Astrocyte (in vitro differentiated cells and primary cell): Measurements from ENCODE around the gene SCNN1G. TPM values are rescaled to one million over a fixed set of nuclear protein-coding genes. Genes with fewer than 3 reads are reported as not detected.
"Not testable (repeated sequence)": the region's sequence is repeated elsewhere in the genome, so short reads cannot be mapped to it uniquely, and the experiment has no call there.

Source experiments
- DNase-seq: peaks from one replicate; pipeline ENCODE4 v3.0.0-alpha.2; 2010; ENCODE audit warnings: low read depth
- FAIRE-seq: peaks from 2 replicates; lab custom pipeline; 2011; peaks lifted over from hg19 to GRCh38; lab: Jason Lieb, UNC
- H2AFZ ChIP-seq: 2 replicates; pipeline ENCODE4 v1.6.0; 2012; ENCODE audit warnings: low read depth, low read length, inconsistent platforms
- H3K27ac ChIP-seq: 2 replicates; pipeline ENCODE4 v1.5.1; 2011; ENCODE audit warnings: low read depth, low read length, inconsistent platforms
- H3K27me3 ChIP-seq: 2 replicates; pipeline ENCODE4 v1.6.0; 2011; ENCODE audit warnings: low read length, inconsistent platforms; ENCODE audit not compliant: insufficient read depth
- H3K36me3 ChIP-seq: 2 replicates; pipeline ENCODE4 v1.5.1; 2011; ENCODE audit warnings: low read length, inconsistent platforms; ENCODE audit not compliant: insufficient read depth
- H3K4me1 ChIP-seq: 2 replicates; pipeline ENCODE4 v1.5.1; 2011; ENCODE audit warnings: low read length, inconsistent platforms; ENCODE audit not compliant: insufficient read depth
- H3K4me2 ChIP-seq: 2 replicates; pipeline ENCODE4 v1.6.0; 2012; ENCODE audit warnings: low read length, inconsistent platforms
- H3K4me3 ChIP-seq: 2 replicates; pipeline ENCODE4 v1.5.1; 2011; ENCODE audit warnings: low read depth, mild to moderate bottlenecking, low read length, inconsistent platforms; ENCODE audit not compliant: insufficient read depth
- H3K79me2 ChIP-seq: 2 replicates; pipeline ENCODE4 v1.6.0; 2012; ENCODE audit warnings: mild to moderate bottlenecking, low read length, inconsistent platforms; ENCODE audit not compliant: insufficient read depth
- H3K9ac ChIP-seq: 2 replicates; pipeline ENCODE4 v1.6.0; 2012; ENCODE audit warnings: mild to moderate bottlenecking, low read length, inconsistent platforms
- H3K9me3 ChIP-seq: 2 replicates; pipeline ENCODE4 v1.5.1; 2012; ENCODE audit warnings: low read depth, mild to moderate bottlenecking, low read length, inconsistent platforms; ENCODE audit not compliant: insufficient read depth
- H4K20me1 ChIP-seq: 2 replicates; pipeline ENCODE4 v1.6.0; 2012; ENCODE audit warnings: low read length, inconsistent platforms; ENCODE audit not compliant: insufficient read depth
- H3K27ac Mint-ChIP-seq: one replicate; pipeline ENCODE4 v1.8.0; 2021; ENCODE audit warnings: mild to moderate bottlenecking, mixed read lengths; ENCODE audit not compliant: unreplicated experiment
- H3K27me3 Mint-ChIP-seq: one replicate; pipeline ENCODE4 v1.8.0; 2021; ENCODE audit warnings: low read depth, mixed read lengths; ENCODE audit not compliant: unreplicated experiment
- H3K36me3 Mint-ChIP-seq: one replicate; pipeline ENCODE4 v1.8.0; 2021; ENCODE audit warnings: low read depth, mixed read lengths; ENCODE audit not compliant: unreplicated experiment
- H3K4me1 Mint-ChIP-seq: one replicate; pipeline ENCODE4 v1.8.0; 2021; ENCODE audit warnings: low read depth, mixed read lengths; ENCODE audit not compliant: unreplicated experiment
- H3K4me3 Mint-ChIP-seq: one replicate; pipeline ENCODE4 v1.8.0; 2021; ENCODE audit warnings: mild to moderate bottlenecking, moderate library complexity, mixed read lengths; ENCODE audit not compliant: unreplicated experiment
- H3K9me3 Mint-ChIP-seq: one replicate; pipeline ENCODE4 v1.8.0; 2021; ENCODE audit warnings: mild to moderate bottlenecking, mixed read lengths; ENCODE audit not compliant: unreplicated experiment
- CTCF ChIP-seq: IDR thresholded peaks from 2 replicates; pipeline ENCODE4 v1.5.1; 2011; ENCODE audit warnings: low read depth, mild to moderate bottlenecking, inconsistent platforms, low read length, moderate library complexity; ENCODE audit not compliant: insufficient read depth
- EZH2 ChIP-seq: IDR thresholded peaks from 2 replicates; pipeline ENCODE4 v1.6.1; 2012; ENCODE audit warnings: mild to moderate bottlenecking, low read length, inconsistent platforms; ENCODE audit not compliant: insufficient read depth
- total RNA-seq: library from RNA; stranded (reverse); gene quantifications from 2 replicates; pipeline ENCODE4 v1.2.1, GENCODE V29; 2021

Gene SCNN1G
- total RNA-seq, 1 donor from 2014 or later: not detected

GRCh38 chr16:23141959-23142740 is 40.4 kb upstream of the SCNN1G start:
- Histone ChIP-seq H3K27me3 (no peaks in the 10 kb centered on the region), H3K36me3 (no peaks in the 10 kb centered on the region), H3K27ac (no peak overlapping the region), H3K9me3 (no peaks in the 10 kb centered on the region), H4K20me1 (peaks cover 59% of the 10 kb centered on the region), H2AFZ (no peak overlapping the region), H3K4me1 (peaks cover 16% of the 10 kb centered on the region), H3K4me3 (no peak overlapping the region), H3K79me2 (peaks cover 93% of the 10 kb centered on the region), H3K4me2 (no peak overlapping the region), H3K9ac (no peak overlapping the region)
- Mint-ChIP-seq H3K9me3 (peaks cover 13% of the 10 kb centered on the region), H3K27ac (no peak overlapping the region), H3K4me3 (no peak overlapping the region), H3K4me1 (peaks cover 12% of the 10 kb centered on the region), H3K27me3 (no peaks in the 10 kb centered on the region), H3K36me3 (peaks cover 3% of the 10 kb centered on the region)
- FAIRE-seq (no peak), DNase-seq (no peak)
- TF ChIP-seq CTCF: no peak
- TF ChIP-seq EZH2: no peak

DNA sequence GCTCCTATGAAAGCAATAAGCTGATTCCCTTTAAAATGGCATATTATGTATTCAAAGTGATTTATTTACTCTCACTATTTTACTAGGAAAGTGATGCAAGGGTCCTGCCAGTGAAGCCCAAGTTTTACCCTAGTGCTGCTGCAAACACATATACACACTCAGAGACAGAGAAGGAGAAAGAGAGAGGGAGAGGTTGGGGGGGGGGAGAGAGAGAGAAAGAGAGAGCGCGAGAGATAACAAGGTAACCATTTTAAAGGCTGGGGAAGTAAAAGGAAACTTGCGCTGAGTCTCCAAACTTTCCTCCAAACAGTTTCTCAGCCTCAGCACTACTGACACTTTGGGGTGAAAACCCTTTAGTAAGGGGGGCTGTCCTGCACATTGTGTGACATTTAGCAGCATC is 39.2 kb upstream of the SCNN1G start:
- peaks cover 6% of the 10 kb centered on the region for H3K9me3 Mint-ChIP-seq
- Histone ChIP-seq H4K20me1 (peaks cover 63% of the 10 kb centered on the region), H3K9ac (no peak overlapping the region), H3K4me3 (no peak overlapping the region), H3K27ac (no peak overlapping the region), H3K4me2 (no peak overlapping the region), H3K79me2 (peaks cover 94% of the 10 kb centered on the region), H2AFZ (no peak overlapping the region), H3K36me3 (no peaks in the 10 kb centered on the region), H3K9me3 (no peaks in the 10 kb centered on the region), H3K4me1 (peaks cover 23% of the 10 kb centered on the region), H3K27me3 (no peaks in the 10 kb centered on the region)
- peaks cover 3% of the 10 kb centered on the region for H3K36me3 Mint-ChIP-seq
- H3K4me3 Mint-ChIP-seq: no peak overlapping the region
- FAIRE-seq: no peak
- no peak overlapping the region for H3K27ac Mint-ChIP-seq
- TF ChIP-seq EZH2: no peak
- no peak for TF ChIP-seq CTCF
- no peaks in the 10 kb centered on the region for H3K27me3 Mint-ChIP-seq
- peaks cover 15% of the 10 kb centered on the region for H3K4me1 Mint-ChIP-seq
- no peak for DNase-seq

GRCh38 chr16:23144393-23144792 is 38.2 kb upstream of the SCNN1G start:
- H3K4me3 Mint-ChIP-seq, H3K27me3 Mint-ChIP-seq, H3K9ac ChIP-seq, H3K9me3 ChIP-seq, H3K27ac Mint-ChIP-seq, H3K27ac ChIP-seq, H3K27me3 ChIP-seq, DNase-seq, FAIRE-seq, H3K36me3 ChIP-seq, H2AFZ ChIP-seq, H3K36me3 Mint-ChIP-seq, H3K4me3 ChIP-seq, H3K9me3 Mint-ChIP-seq, H3K4me2 ChIP-seq: not testable (repeated sequence)
- peaks cover 24% of the 10 kb centered on the region for H3K4me1 ChIP-seq
- H3K79me2 ChIP-seq: peaks cover 86% of the 10 kb centered on the region
- peaks cover 15% of the 10 kb centered on the region for H3K4me1 Mint-ChIP-seq
- peaks cover 57% of the 10 kb centered on the region for H4K20me1 ChIP-seq
